Motor neuron (in vitro differentiated cells): Measurements from ENCODE around the gene NLRP8. TPM values are rescaled to one million over a fixed set of nuclear protein-coding genes. Genes with fewer than 3 reads are reported as not detected.
"Not testable (repeated sequence)": the region's sequence is repeated elsewhere in the genome, so short reads cannot be mapped to it uniquely, and the experiment has no call there.

Experiments
- ATAC-seq, 8 experiments: fragments of 200-7000 bp; cut with Tn5 transposase; replicated peaks in 6 of 8; 2 replicates each; pipeline ENCODE4 v1.8.0; 2021; ENCODE audit warnings: mild to moderate bottlenecking in 8 of 8, moderate library complexity in 8 of 8
- H3K27ac ChIP-seq, 2 donors: fragments of 250-450 bp; sonication (Bioruptor Pico); 2 replicates each; pipeline ENCODE4 v1.9.0; 2021; ENCODE audit warnings: antibody characterized with exemption in 2 of 2, mild to moderate bottlenecking in 2 of 2, moderate library complexity in 1 of 2
- H3K4me1 ChIP-seq, 2 donors: fragments of 250-450 bp; sonication (Bioruptor Pico); replicated peaks in 1 of 2; 2 replicates each; pipeline ENCODE4 v1.6.1; 2021; ENCODE audit warnings: antibody characterized with exemption in 2 of 2, mild to moderate bottlenecking in 2 of 2, moderate library complexity in 1 of 2
- H3K4me3 ChIP-seq, 5 donors: fragments of 250-450 bp; sonication (Bioruptor Pico); 2 replicates each; pipeline ENCODE4 v1.9.0; 2021; ENCODE audit warnings: antibody characterized with exemption in 5 of 5, mild to moderate bottlenecking in 5 of 5, moderate library complexity in 4 of 5
- WGBS, 10 experiments: fragments of 450-650 bp; shearing (Covaris generic); methylation state at CpG; one replicate each; pipeline ENCODE4 v1.0.0; 2022; 5-methylcytosine and 5-hydroxymethylcytosine counted together
- in situ Hi-C, 9 experiments: fragments of 400-800 bp; cut with MboI; loops; one replicate each; pipeline ENCODE4 v1.15.0; 2021; ENCODE audit warnings: low sequenced_read_pairs in 9 of 9, low pct_unique_long_range_greater_than_20kb in 2 of 9; ENCODE audit not compliant: unreplicated experiment in 9 of 9
- total RNA-seq, 8 experiments: library from RNA; unstranded; fragments of 300-600 nt; gene quantifications; 2 replicates each; pipeline versions ENCODE4 v1.2.3 to v1.2.4, GENCODE V29; 2022

NLRP8 gene
- total RNA-seq, 8 experiments from 2014 or later = 0.04 to 0.28 (median 0.14) TPM; not detected in 5

DNA sequence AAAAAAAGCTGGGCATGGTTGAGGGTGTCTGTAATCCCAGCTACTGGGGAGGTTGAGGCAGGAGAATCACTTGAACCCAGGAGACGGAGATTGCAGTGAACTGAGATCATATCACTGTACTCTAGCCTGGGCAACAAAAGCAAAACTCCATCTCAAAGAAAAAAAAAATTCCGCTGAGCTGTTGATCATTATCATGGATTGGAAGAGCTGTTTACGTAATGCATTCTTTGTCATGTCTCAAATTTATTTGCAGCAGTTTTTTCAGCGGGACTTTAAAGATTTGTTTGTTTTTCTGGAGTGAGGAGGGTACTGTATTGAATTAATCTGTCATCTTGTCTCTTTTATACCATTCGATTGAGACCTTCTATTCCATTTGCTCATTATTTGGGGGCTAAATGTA, 43.2 kb downstream of the NLRP8 start:
- Histone ChIP-seq H3K4me1 (no peaks in the 10 kb centered on the region), H3K27ac (no peak overlapping the region), H3K4me3 (no peak overlapping the region)
- WGBS, 10 experiments = 11 to 70% (median 37%) methylated on average over 2 to 5 of the region's 5 CpGs
- ATAC-seq = no peak
- in situ Hi-C loops = no loop called here

DNA sequence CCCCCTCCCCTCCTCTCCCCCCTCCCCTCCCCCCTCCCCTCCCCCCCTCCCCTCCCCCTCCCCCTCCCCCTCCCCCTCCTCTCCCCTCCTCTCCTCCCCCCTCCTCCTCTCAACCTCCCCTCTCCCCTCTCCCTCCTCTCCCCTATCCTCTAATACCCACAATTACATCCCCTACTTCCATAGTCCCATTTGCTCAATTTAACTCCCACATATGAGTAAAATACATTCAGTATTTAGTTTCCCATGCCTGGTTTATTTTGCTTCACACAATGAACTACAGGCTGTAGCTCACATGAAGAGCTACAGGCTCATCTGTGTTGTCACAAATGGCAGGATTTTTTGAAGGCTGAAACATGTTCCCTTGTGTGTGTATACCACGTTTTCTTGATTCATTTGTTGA, 45.9 kb downstream of the NLRP8 start:
- Histone ChIP-seq H3K4me1 (no peaks in the 10 kb centered on the region), H3K27ac (no peak overlapping the region), H3K4me3 (no peak overlapping the region)
- WGBS, 10 experiments = 0 to 40% (median 0%) methylated on average over 1 of the region's 1 CpG; no CpG with 5 or more reads in 5 of the 10 experiments
- in situ Hi-C loops = no loop called here
- ATAC-seq = no peak

DNA sequence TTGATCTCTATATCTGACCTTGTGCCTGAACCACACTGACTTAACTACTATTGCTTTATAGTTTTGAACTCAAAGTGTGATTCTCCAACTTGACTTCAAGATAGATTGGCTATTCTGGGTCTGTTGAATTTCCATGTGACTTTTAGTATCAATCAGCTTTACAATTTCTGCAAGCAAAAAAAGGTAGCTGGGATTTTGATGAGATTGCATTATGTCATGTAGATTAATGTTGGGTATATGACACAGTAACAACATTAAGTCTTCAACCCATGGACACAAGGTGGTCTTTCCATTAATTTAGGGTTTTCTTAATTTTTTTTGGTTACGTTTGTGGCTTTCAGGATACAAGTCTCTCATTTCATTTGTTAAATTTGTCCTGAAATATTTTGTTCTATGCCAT, 67.1 kb downstream of the NLRP8 start:
- Histone ChIP-seq H3K27ac (no peak overlapping the region), H3K4me1 (no peaks in the 10 kb centered on the region), H3K4me3 (no peak overlapping the region)
- ATAC-seq = no peak
- in situ Hi-C loops = no loop called here
- WGBS, 10 experiments = 0 to 44% (median 12%) methylated on average over 1 of the region's 1 CpG; no CpG with 5 or more reads in 2 of the 10 experiments

DNA sequence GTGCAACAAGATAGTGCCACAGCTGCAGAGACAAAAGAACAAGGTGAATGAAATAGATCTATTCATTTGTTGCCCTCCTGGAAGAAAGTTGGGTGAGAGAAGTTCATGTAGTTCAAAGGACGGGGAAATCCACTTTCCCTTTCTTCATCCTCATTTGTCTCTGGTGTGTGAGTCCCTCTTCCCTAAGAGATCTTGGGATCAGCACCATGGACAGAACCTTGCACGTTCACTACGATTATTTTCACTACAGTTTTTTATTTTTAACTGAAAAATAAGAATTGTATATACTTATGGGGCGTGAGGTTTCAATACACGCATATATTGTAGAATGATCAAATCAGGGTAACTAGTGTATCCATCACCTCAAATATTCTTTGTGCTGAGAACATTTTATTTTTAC, 68.1 kb downstream of the NLRP8 start:
- in situ Hi-C loops = no loop called here
- Histone ChIP-seq H3K4me3 (no peak overlapping the region), H3K4me1 (no peaks in the 10 kb centered on the region), H3K27ac (no peak overlapping the region)
- ATAC-seq = no peak
- 0 to 64% (median 22%) methylated on average over 1 to 5 of the region's 5 CpGs for WGBS, 10 experiments

DNA sequence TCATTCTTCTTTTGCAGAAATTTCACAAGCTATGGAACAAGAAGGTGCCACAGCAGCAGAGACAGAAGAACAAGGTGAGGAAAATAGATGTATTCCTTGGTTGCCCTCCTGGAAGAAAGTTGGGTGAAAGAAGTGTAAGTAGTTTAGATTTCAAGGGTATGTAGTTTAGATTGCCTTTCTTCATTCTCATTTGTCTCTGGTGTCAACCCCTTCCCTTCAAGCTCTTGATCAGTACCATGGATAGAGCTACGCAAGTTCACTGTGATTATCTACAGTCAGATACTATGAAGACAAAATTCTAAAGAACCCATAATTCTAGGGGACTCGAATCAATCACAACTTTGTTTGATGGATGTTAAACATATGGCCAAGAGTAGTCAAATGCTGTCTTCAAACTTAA, 71.7 kb downstream of the NLRP8 start:
- in situ Hi-C loops, H3K4me1 ChIP-seq, H3K4me3 ChIP-seq, H3K27ac ChIP-seq, ATAC-seq: not testable (repeated sequence)
- WGBS, 10 experiments = no CpG with 5 or more reads among the region's 2 CpGs

DNA sequence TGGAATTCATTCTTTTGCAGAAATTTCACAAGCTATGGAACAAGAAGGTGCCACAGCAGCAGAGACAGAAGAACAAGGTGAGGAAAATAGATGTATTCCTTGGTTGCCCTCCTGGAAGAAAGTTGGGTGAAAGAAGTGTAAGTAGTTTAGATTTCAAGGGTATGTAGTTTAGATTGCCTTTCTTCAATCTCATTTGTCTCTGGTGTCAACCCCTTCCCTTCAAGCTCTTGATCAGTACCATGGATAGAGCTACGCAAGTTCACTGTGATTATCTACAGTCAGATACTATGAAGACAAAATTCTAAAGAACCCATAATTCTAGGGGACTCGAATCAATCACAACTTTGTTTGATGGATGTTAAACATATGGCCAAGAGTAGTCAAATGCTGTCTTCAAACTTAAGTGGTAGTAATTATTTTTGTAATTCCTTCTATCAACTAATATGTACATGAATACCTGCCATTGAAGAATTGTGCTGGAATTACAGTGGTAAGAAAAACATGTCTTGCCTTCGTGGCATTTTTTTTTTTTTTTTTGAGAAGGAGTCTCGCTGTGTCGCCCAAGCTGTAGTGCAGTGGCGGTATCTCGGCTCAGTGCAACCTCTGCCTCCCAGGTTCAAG, 72.8 kb downstream of the NLRP8 start:
- H3K27ac ChIP-seq, H3K4me3 ChIP-seq, in situ Hi-C loops, ATAC-seq, H3K4me1 ChIP-seq: not testable (repeated sequence)
- WGBS, 10 experiments = 15 to 80% (median 52%) methylated on average over 2 to 4 of the region's 7 CpGs; no CpG with 5 or more reads in 6 of the 10 experiments

DNA sequence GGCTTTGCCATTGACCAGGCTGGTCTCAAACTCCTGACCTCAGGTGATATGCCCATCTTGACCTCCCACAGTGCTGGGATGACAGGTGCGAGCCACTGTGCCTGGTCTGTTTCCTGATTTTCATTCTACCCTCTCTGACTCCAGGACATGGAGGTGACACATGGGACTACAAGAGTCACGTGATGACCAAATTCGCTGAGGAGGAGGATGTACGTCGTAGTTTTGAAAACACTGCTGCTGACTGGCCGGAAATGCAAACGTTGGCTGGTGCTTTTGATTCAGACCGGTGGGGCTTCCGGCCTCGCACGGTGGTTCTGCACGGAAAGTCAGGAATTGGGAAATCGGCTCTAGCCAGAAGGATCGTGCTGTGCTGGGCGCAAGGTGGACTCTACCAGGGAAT, 79.1 kb downstream of the NLRP8 start:
- H3K4me3 ChIP-seq = no peak overlapping the region
- no peak overlapping the region for H3K27ac ChIP-seq
- WGBS, 10 experiments = 53 to 90% (median 79%) methylated on average over 2 to 10 of the region's 15 CpGs; no CpG with 5 or more reads in 5 of the 10 experiments
- H3K4me1 ChIP-seq = no peaks in the 10 kb centered on the region
- in situ Hi-C loops = no loop called here
- ATAC-seq = no peak

Other genes with a start within 250 kb of the NLRP8 start
- gene NLRP9, start 209.4 kb upstream of the NLRP8 start, total RNA-seq = 1 to 10 TPM in 1 of 8 experiments, under 1 TPM in 3, not detected in 4; 0.08 to 1.1 (median 0.23) TPM
- gene RFPL4A, start 188.7 kb upstream of the NLRP8 start, total RNA-seq = under 1 TPM in 1 of 8 experiments, not detected in 7; 0.31 TPM
- under 1 TPM in 2 of 8 experiments, not detected in 6; 0.38 to 0.66 TPM for gene RFPL4AL1, start 178.7 kb upstream of the NLRP8 start, total RNA-seq
- under 1 TPM in 3 of 8 experiments, not detected in 5; 0.09 to 0.24 (median 0.14) TPM for gene NLRP11, start 115.8 kb upstream of the NLRP8 start, total RNA-seq
- under 1 TPM in 2 of 8 experiments, not detected in 6; 0.14 to 0.17 TPM for gene NLRP4, start 111.3 kb upstream of the NLRP8 start, total RNA-seq
- under 1 TPM in 3 of 8 experiments, not detected in 5; 0.04 to 0.28 (median 0.10) TPM for gene NLRP13, start 15.5 kb upstream of the NLRP8 start, total RNA-seq
- gene NLRP5, start 38.9 kb downstream of the NLRP8 start, total RNA-seq = under 1 TPM in 3 of 8 experiments, not detected in 5; 0.10 to 0.14 (median 0.10) TPM
- gene ZNF787, start 173.5 kb downstream of the NLRP8 start, total RNA-seq = 10 to 100 TPM; 15.2 to 22.3 (median 17.5) TPM
- gene ZNF444, start 193.5 kb downstream of the NLRP8 start, total RNA-seq = 10 to 100 TPM; 10.4 to 20.1 (median 13.3) TPM
- under 1 TPM in 1 of 8 experiments, not detected in 7; 0.29 TPM for gene GALP, start 228.2 kb downstream of the NLRP8 start, total RNA-seq
- gene ZSCAN5B, start 250.0 kb downstream of the NLRP8 start, total RNA-seq = under 1 TPM in 4 of 8 experiments, not detected in 4; 0.13 to 0.21 (median 0.18) TPM